HUES6 (cell line): ENCODE results near the gene C14orf93.
"Not testable (repeated sequence)": the region's sequence is repeated elsewhere in the genome, so short reads cannot be mapped to it uniquely, and the experiment has no call there.

Source experiments
- H3K27ac ChIP-seq: 2 replicates; pipeline ENCODE4 v1.7.0; 2013; ENCODE audit warnings: low read depth, mild to moderate bottlenecking, low read length, inconsistent platforms
- H3K27me3 ChIP-seq: 2 replicates; pipeline ENCODE4 v1.6.1; 2013; ENCODE audit warnings: low read length; ENCODE audit not compliant: control insufficient read depth, insufficient read depth
- H3K36me3 ChIP-seq: 2 replicates; pipeline ENCODE4 v1.6.1; 2013; ENCODE audit warnings: low read length; ENCODE audit not compliant: control insufficient read depth, insufficient read depth
- H3K4me1 ChIP-seq: 2 replicates; pipeline ENCODE4 v1.6.1; 2013; ENCODE audit warnings: low read length; ENCODE audit not compliant: control insufficient read depth, insufficient read depth
- H3K4me3 ChIP-seq: 2 replicates; pipeline ENCODE4 v1.5.1; 2013; ENCODE audit warnings: low read depth, low read length
- H3K9ac ChIP-seq: one replicate; pipeline ENCODE4 v1.6.1; 2013; ENCODE audit warnings: mild to moderate bottlenecking, low read length
- H3K9me3 ChIP-seq: 2 replicates; pipeline ENCODE4 v1.6.1; 2013; ENCODE audit warnings: low read depth, low read length; ENCODE audit not compliant: control insufficient read depth, insufficient read depth

Gene C14orf93

DNA sequence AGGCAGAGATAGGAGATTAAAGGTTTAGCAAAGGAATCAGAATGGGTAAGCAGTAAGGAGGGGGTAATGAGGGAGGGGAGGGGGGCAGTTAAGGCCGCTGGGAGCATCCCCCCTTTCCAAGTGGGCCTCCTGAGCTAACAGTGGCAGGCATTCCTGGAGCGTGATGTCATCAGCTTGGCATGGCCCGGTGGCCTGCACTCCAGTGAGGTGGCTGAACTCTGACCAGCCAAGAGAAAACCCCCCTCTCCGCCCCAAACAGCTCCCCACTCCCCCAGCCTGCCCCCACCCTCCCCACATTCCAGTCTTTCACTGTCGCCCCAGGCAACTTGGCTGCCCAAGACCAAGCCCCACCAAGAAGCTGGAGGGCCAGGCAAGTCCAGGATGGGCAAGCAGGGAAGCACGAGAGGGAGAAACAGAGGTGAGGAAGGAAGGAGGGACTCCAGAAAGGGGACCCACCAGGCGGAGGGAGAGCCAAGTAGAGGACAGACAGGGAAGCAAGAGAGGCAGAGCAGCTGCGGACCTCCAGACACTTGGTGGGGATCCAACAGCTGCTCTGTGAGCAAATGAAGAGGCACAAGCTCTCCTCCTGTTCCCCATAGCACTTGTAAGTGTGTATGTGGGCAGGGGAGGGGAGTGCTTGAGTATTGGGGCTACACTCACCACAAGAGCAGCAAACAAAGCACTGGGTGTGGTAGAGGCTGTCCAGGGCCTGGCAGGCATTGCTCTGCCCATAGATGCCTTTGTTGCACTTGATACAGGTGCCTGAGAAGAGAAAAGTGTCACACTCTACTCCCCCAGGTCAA is 32.1 kb downstream of the C14orf93 start:
- peaks cover 13% of the 10 kb centered on the region; the same call in 1 of the 2 replicates for H3K27me3 ChIP-seq
- no peaks in the 10 kb centered on the region for H3K9me3 ChIP-seq
- H3K36me3 ChIP-seq, result peaks cover 56% of the 10 kb centered on the region
- H3K9ac ChIP-seq, result peak overlapping the region; percentile 77
- H3K4me1 ChIP-seq, result peaks cover 44% of the 10 kb centered on the region
- peak overlapping the region; percentile 80 for H3K27ac ChIP-seq
- peak overlapping the region; percentile 69 for H3K4me3 ChIP-seq

GRCh38 chr14:22977434-22977683 is 32.6 kb downstream of the C14orf93 start:
- H3K27me3 ChIP-seq, result peaks cover 13% of the 10 kb centered on the region; the same call in 1 of the 2 replicates
- H3K9ac ChIP-seq, result peak overlapping the region; percentile 77
- peaks cover 44% of the 10 kb centered on the region for H3K4me1 ChIP-seq
- H3K4me3 ChIP-seq, result peak overlapping the region; percentile 33
- no peaks in the 10 kb centered on the region for H3K9me3 ChIP-seq
- H3K36me3 ChIP-seq, result peaks cover 62% of the 10 kb centered on the region
- H3K27ac ChIP-seq, result peak overlapping the region; percentile 80

GRCh38 chr14:22976620-22977433 is 33.1 kb downstream of the C14orf93 start:
- Histone ChIP-seq H3K27me3 (peaks cover 11% of the 10 kb centered on the region; the same call in 1 of the 2 replicates), H3K36me3 (peaks cover 67% of the 10 kb centered on the region), H3K4me1 (peaks cover 44% of the 10 kb centered on the region), H3K27ac (peak overlapping the region; percentile 80), H3K9me3 (no peaks in the 10 kb centered on the region), H3K4me3 (peak overlapping the region; percentile 33), H3K9ac (peak overlapping the region; percentile 77)

GRCh38 chr14:22974530-22975313 is 35.2 kb downstream of the C14orf93 start:
- Histone ChIP-seq H3K36me3 (peaks cover 74% of the 10 kb centered on the region), H3K27me3 (no peaks in the 10 kb centered on the region), H3K4me3 (no peak overlapping the region), H3K27ac (no peak overlapping the region), H3K9me3 (no peaks in the 10 kb centered on the region), H3K4me1 (peaks cover 38% of the 10 kb centered on the region), H3K9ac (no peak overlapping the region)

- Histone ChIP-seq H3K9me3 (no peaks in the 10 kb centered on the region), H3K9ac (no peak overlapping the region), H3K27ac (no peak overlapping the region), H3K36me3 (peaks cover 72% of the 10 kb centered on the region), H3K27me3 (no peaks in the 10 kb centered on the region), H3K4me1 (peaks cover 25% of the 10 kb centered on the region), H3K4me3 (no peak overlapping the region)
Measured at GRCh38 chr14:22973217-22974032, 36.5 kb downstream of the C14orf93 start.

DNA sequence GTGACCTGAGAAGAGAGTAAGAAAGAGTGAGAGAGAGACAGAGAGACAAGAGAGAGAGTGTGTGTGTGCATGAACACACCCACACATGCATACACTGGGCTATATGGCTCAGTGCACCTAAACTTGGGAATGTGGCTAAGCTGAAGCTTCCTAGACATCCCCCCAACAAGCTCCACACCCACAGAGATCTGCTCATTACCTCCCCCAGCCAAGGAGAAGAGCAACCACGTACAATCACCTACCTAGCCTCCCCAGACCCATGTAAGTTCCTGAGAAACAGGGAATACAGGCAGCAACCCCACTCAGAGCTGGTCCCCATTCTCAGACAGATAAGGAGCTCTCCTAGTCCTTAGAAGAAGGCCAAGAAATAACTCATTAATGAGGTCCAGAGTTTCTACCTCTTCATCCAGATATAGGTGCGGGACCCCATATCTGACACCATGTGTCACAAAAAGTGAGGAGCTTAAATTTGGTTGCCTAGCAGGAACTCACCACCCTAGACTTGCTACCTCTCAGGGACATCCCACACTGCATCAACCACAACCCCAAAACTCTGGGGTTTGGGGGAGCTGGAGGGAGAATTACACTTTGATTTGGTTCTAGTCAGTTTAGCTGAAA is 37.5 kb downstream of the C14orf93 start:
- no peaks in the 10 kb centered on the region for H3K27me3 ChIP-seq
- no peaks in the 10 kb centered on the region for H3K9me3 ChIP-seq
- H3K36me3 ChIP-seq, result peaks cover 66% of the 10 kb centered on the region
- no peak overlapping the region for H3K27ac ChIP-seq
- H3K9ac ChIP-seq, result no peak overlapping the region
- no peak overlapping the region for H3K4me3 ChIP-seq
- H3K4me1 ChIP-seq, result peaks cover 16% of the 10 kb centered on the region

- Histone ChIP-seq H3K27ac (no peak overlapping the region), H3K4me1 (peaks cover 4% of the 10 kb centered on the region; the same call in 1 of the 2 replicates), H3K36me3 (peaks cover 55% of the 10 kb centered on the region)
Measured at GRCh38 chr14:22971152-22971551, 38.8 kb downstream of the C14orf93 start.

GRCh38 chr14:22966783-22967269 is 43.1 kb downstream of the C14orf93 start:
- H3K4me3 ChIP-seq, result no peak overlapping the region
- H3K4me1 ChIP-seq, result no peaks in the 10 kb centered on the region
- H3K27me3 ChIP-seq, result no peaks in the 10 kb centered on the region
- no peak overlapping the region for H3K27ac ChIP-seq
- H3K36me3 ChIP-seq, result peaks cover 16% of the 10 kb centered on the region
- no peaks in the 10 kb centered on the region for H3K9me3 ChIP-seq
- H3K9ac ChIP-seq, result no peak overlapping the region

More at GRCh38 chr14:22971152-22971551, 38.8 kb downstream of the C14orf93 start:
- Histone ChIP-seq H3K27me3 (no peaks in the 10 kb centered on the region), H3K9me3 (no peaks in the 10 kb centered on the region), H3K9ac (no peak overlapping the region), H3K4me3 (no peak overlapping the region)

DNA sequence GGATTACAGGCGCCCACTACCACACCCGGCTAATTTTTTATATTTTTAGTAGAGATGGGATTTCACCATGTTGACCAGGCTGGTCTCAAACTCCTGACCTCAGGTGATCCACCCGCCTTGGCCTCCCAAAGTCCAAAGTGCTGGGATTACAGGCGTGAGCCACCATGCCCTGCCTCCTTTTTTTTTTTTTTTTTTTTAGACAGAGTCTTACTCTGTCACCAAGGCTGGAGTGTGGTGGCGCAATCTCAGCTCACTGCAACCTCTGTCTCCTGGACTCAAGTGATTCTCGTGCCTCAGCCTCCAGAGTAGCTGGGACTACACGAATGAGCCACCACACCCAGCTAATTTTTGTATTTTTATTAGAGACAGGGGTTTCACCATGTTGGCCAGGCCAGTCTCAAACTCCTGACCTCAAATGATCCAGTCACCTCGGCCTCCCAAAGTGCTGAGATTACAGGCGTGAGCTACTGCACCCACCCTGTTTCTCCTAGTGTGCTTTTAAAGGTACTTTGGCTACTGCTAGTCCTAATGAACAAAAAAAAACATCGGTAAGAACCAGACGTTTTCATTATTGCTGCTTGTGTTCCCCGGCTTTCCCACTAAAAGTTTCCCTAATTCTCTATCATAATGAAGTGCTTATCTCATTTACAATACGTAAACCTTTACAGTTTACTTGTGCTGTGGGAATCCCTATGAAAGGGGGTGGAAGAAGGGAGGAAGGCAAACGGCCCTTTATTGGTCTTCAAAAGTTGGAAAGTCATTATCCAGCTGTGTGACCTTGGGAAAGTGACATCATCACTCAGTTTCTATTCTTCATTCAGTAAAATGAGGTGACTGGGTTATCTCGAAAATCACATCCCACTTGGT is 43.8 kb downstream of the C14orf93 start:
- not testable (repeated sequence) for H3K4me1 ChIP-seq, H3K9ac ChIP-seq, H3K9me3 ChIP-seq, H3K27me3 ChIP-seq, H3K4me3 ChIP-seq, H3K27ac ChIP-seq, H3K36me3 ChIP-seq
